ENCODE measurements around the gene SEPTIN1. TPM values are rescaled to one million over a fixed set of nuclear protein-coding genes. Genes with fewer than 3 reads are reported as not detected.

Gene SEPTIN1
- polyA plus RNA-seq, 1 of the 3 experiments (the other 2 are of a cell fraction), result 0.25 TPM

- TF ChIP-seq CTCF (IDR thresholded peaks at IDR 0.05), result no peak
- TF ChIP-seq, protein P1, sequence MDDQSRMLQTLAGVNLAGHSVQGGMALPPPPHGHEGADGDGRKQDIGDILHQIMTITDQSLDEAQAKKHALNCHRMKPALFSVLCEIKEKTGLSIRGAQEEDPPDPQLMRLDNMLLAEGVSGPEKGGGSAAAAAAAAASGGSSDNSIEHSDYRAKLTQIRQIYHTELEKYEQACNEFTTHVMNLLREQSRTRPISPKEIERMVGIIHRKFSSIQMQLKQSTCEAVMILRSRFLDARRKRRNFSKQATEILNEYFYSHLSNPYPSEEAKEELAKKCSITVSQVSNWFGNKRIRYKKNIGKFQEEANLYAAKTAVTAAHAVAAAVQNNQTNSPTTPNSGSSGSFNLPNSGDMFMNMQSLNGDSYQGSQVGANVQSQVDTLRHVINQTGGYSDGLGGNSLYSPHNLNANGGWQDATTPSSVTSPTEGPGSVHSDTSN (IDR thresholded peaks at IDR 0.05), result no peak
- TF ChIP-seq FOXJ3 (CRISPR knock-in tag; IDR thresholded peaks at IDR 0.05), result no peak
- TF ChIP-seq, protein P2, sequence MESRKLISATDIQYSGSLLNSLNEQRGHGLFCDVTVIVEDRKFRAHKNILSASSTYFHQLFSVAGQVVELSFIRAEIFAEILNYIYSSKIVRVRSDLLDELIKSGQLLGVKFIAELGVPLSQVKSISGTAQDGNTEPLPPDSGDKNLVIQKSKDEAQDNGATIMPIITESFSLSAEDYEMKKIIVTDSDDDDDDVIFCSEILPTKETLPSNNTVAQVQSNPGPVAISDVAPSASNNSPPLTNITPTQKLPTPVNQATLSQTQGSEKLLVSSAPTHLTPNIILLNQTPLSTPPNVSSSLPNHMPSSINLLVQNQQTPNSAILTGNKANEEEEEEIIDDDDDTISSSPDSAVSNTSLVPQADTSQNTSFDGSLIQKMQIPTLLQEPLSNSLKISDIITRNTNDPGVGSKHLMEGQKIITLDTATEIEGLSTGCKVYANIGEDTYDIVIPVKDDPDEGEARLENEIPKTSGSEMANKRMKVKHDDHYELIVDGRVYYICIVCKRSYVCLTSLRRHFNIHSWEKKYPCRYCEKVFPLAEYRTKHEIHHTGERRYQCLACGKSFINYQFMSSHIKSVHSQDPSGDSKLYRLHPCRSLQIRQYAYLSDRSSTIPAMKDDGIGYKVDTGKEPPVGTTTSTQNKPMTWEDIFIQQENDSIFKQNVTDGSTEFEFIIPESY (IDR thresholded peaks at IDR 0.05; ENCODE audit: borderline replicate concordance, low read depth), result no peak
Measured at GRCh38 chr16:30429418-30429677, 47.0 kb upstream of the SEPTIN1 start (continued).

DNA sequence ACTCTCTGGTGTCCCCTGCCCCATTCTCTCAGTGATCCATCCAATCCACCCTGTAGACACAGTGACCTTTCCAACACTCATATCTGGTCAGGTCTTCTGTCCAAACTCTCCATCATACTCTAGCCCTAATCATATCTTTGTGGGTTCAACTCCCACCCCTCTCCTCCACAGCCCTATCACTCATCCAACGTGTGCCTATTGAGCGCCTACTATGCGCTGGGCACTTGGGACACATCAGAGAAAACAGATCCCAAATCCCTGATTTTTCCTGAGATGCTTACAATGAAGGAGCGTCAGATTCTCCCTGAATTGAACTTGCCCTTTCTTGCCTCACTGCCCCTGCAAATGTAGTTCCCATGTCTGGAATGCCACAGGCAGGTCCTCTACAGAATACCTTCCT, 45.7 kb upstream of the SEPTIN1 start:
- H3K27ac ChIP-seq (ENCODE audit: low read depth in 2 of 2, low read length in 1 of 2), result no peak overlapping the region
- H3K36me3 ChIP-seq (replicated peaks in 1 of 2; ENCODE audit: control insufficient read depth in 1 of 2, insufficient read depth in 2 of 2, low read length in 1 of 2), result peaks cover 11 to 21% of the 10 kb centered on the region in 2 experiments
- H3F3A ChIP-seq (replicated peaks; ENCODE audit: insufficient read depth), result peaks cover 3% of the 10 kb centered on the region
- no peak for TF ChIP-seq CTCF (IDR thresholded peaks at IDR 0.05)
- no peak for TF ChIP-seq GABPA (IDR thresholded peaks at IDR 0.05; ENCODE audit: low read depth)
- TF ChIP-seq EZH2phosphoT487 (IDR thresholded peaks at IDR 0.05; ENCODE audit: borderline replicate concordance, low read depth), result no peak
- no peak overlapping the region for H2AFZ ChIP-seq (ENCODE audit: low read depth)
- no peaks in the 10 kb centered on the region for H4K20me1 ChIP-seq (ENCODE audit: insufficient read depth)
- no peak overlapping the region; a peak in 1 of 4 replicates for H3K4me3 ChIP-seq (ENCODE audit: low read depth in 2 of 2, low read length in 1 of 2)
- H3K9ac ChIP-seq, result no peak overlapping the region
- WGBS (ENCODE audit: low lambda C conversion rate), result 100% methylated on average over 4 of the region's 4 CpGs
- peaks cover 43% of the 10 kb centered on the region for H3K79me2 ChIP-seq (ENCODE audit: insufficient read depth)
- no peak overlapping the region for H3K4me2 ChIP-seq
- no peaks in the 10 kb centered on the region for H3K9me2 ChIP-seq
- H3K27me3 ChIP-seq (ENCODE audit: insufficient read depth), result no peaks in the 10 kb centered on the region
- POLR2A ChIA-PET, result no interaction called here
- DNase-seq, result no peak
- H3K9me3 ChIP-seq, result no peaks in the 10 kb centered on the region
- peaks cover 6 to 10% of the 10 kb centered on the region in 2 experiments; a peak in 1 of 4 replicates for H3K4me1 ChIP-seq (ENCODE audit: control insufficient read depth in 1 of 2, insufficient read depth in 2 of 2, low read depth in 1 of 2, low read length in 1 of 2)
- CTCF ChIA-PET, result interaction anchor here (2.1 kb wide), 1 partner anchor 18 kb away, joined by 7 read pairs; no protein-coding TSS in a partner anchor

Measured in SK-N-SH (cell line).